ENCODE results near the gene TPM2.

GRCh38 chr9:35691334-35691650, 1.6 kb upstream of the TPM2 start:
- TF ChIP-seq POLR2A (IDR thresholded peaks at IDR 0.05; ENCODE audit: low read depth, low read length) (no peak), TAF1 (IDR thresholded peaks at IDR 0.05; ENCODE audit: low read depth, low read length) (no peak), POU2F2 (IDR thresholded peaks at IDR 0.05; ENCODE audit: low read depth, low read length) (no peak), POLR2AphosphoS5 (IDR thresholded peaks at IDR 0.05; ENCODE audit: low read depth, low read length) (no peak), SPI1 (IDR thresholded peaks at IDR 0.05; ENCODE audit: low read depth, low read length) (no peak)
